Endothelial cell of umbilical vein (primary cell): ENCODE data around the gene ZBTB34. TPM values are rescaled to one million over a fixed set of nuclear protein-coding genes. Genes with fewer than 3 reads are reported as not detected.

Experiments used
- BruUV-seq: library from RNA; stranded (reverse); fragments of 400-500 nt; replicated peaks from 2 replicates; lab custom pipeline; 2021; lab: Mats Ljungman, UMichigan
- CTCF ChIA-PET: fragments of 300-600, 350-600 bp; sonication (Branson Sonifier 250); formaldehyde crosslinking; loops from one replicate; lab custom pipeline; 2021; ENCODE audit warnings: antibody characterized with exemption, inconsistent platforms; lab: Charles Lee
- POLR2A ChIA-PET: fragments of 300-600, 350-600 bp; sonication (Branson Sonifier 250); formaldehyde crosslinking; loops from one replicate; lab custom pipeline; 2021; ENCODE audit warnings: antibody characterized with exemption, inconsistent platforms; lab: Charles Lee
- DNase-seq: peaks from one replicate; pipeline ENCODE4 v3.0.0-alpha.2; 2011; ENCODE audit warnings: low read depth, low spot score
- FAIRE-seq: peaks from 2 replicates; lab custom pipeline; 2011; peaks lifted over from hg19 to GRCh38; lab: Jason Lieb, UNC
- H2AFZ ChIP-seq: 2 replicates; pipeline ENCODE4 v1.6.0; 2012; ENCODE audit warnings: low read depth, low read length, control low read depth, inconsistent platforms
- H3K27ac ChIP-seq: 2 replicates; pipeline ENCODE4 v1.5.1; 2011; ENCODE audit warnings: low read depth, mild to moderate bottlenecking, control low read depth, low read length, moderate library complexity; ENCODE audit not compliant: insufficient read depth
- H3K27me3 ChIP-seq, 2 experiments: 2 replicates each; pipeline versions ENCODE4 v1.6.0 to v1.6.1; 2011; ENCODE audit warnings: low read length in 2 of 2, mixed read lengths in 1 of 2; ENCODE audit not compliant: control insufficient read depth in 2 of 2, insufficient read depth in 2 of 2
- H3K36me3 ChIP-seq, 2 experiments: 2 replicates in 1 of 2; 3 replicates in 1 of 2; pipeline ENCODE4 v1.5.1; 2011; ENCODE audit warnings: low read length in 2 of 2, mild to moderate bottlenecking in 1 of 2, moderate library complexity in 1 of 2; ENCODE audit not compliant: control insufficient read depth in 2 of 2, insufficient read depth in 2 of 2; ENCODE audit errors: extremely low read depth in 1 of 2
- H3K4me1 ChIP-seq: 3 replicates; pipeline ENCODE4 v1.5.1; 2011; ENCODE audit warnings: mild to moderate bottlenecking, low read length; ENCODE audit not compliant: control insufficient read depth, insufficient read depth; ENCODE audit errors: extremely low read depth
- H3K4me2 ChIP-seq: 2 replicates; pipeline ENCODE4 v1.6.1; 2011; ENCODE audit warnings: low read length, control low read depth, mixed read lengths; ENCODE audit not compliant: insufficient read depth
- H3K4me3 ChIP-seq, 3 experiments: fragments of 200-600 bp in 1 of 3; sonication (generic), shearing (Covaris generic) in 1 of 3; replicated peaks in 1 of 3; 2 replicates each; pipeline ENCODE4 v1.5.1; 2011 to 2016; ENCODE audit warnings: control low read depth in 3 of 3, low read length in 3 of 3, mild to moderate bottlenecking in 2 of 3, inconsistent platforms in 1 of 3, low read depth in 1 of 3, moderate library complexity in 1 of 3; ENCODE audit not compliant: insufficient read depth in 1 of 3
- H3K79me2 ChIP-seq: 2 replicates; pipeline ENCODE4 v1.6.0; 2012; ENCODE audit warnings: low read length, inconsistent platforms; ENCODE audit not compliant: control insufficient read depth, insufficient read depth
- H3K9ac ChIP-seq: replicated peaks from 2 replicates; pipeline ENCODE3; 2011; ENCODE audit warnings: low read length, control low read depth; ENCODE audit not compliant: insufficient read depth; ENCODE audit errors: extremely low read depth
- H3K9me1 ChIP-seq: replicated peaks from 3 replicates; pipeline ENCODE4 v1.6.0; 2011; ENCODE audit warnings: mild to moderate bottlenecking, low read length; ENCODE audit not compliant: control insufficient read depth, insufficient read depth; ENCODE audit errors: extremely low read depth
- H3K9me3 ChIP-seq: replicated peaks from 2 replicates; pipeline ENCODE4 v1.5.1; 2012; ENCODE audit warnings: low read length, inconsistent platforms; ENCODE audit not compliant: control insufficient read depth, insufficient read depth
- H4K20me1 ChIP-seq: replicated peaks from 2 replicates; pipeline ENCODE3; 2011; ENCODE audit warnings: mild to moderate bottlenecking, low read length; ENCODE audit not compliant: control insufficient read depth, insufficient read depth; ENCODE audit errors: extremely low read depth
- CTCF ChIP-seq, 2 donors: IDR thresholded peaks; 1 replicate in 1 of 2; 2 replicates in 1 of 2; pipeline ENCODE4 v1.5.1; 2011; ENCODE audit warnings: low read length in 2 of 2, mild to moderate bottlenecking in 2 of 2, moderate library complexity in 2 of 2, control low read depth in 1 of 2, inconsistent platforms in 1 of 2, low read depth in 1 of 2; ENCODE audit not compliant: insufficient read depth in 1 of 2; ENCODE audit errors: extremely low read depth in 1 of 2
- FOS ChIP-seq: IDR thresholded peaks from 2 replicates; pipeline ENCODE4 v1.6.1; 2011; ENCODE audit warnings: mild to moderate bottlenecking, low read length, moderate library complexity, borderline replicate concordance; ENCODE audit not compliant: insufficient read depth
- JUN ChIP-seq: IDR thresholded peaks from 2 replicates; pipeline ENCODE4 v1.6.1; 2011; ENCODE audit warnings: borderline replicate concordance, low read depth; ENCODE audit not compliant: insufficient read length, insufficient read depth
- MAX ChIP-seq: IDR thresholded peaks from 2 replicates; pipeline ENCODE4 v1.6.1; 2011; ENCODE audit not compliant: insufficient read depth, insufficient read length
- MYC ChIP-seq: IDR thresholded peaks from one replicate; pipeline ENCODE4 v1.6.1; 2011; ENCODE audit warnings: mild to moderate bottlenecking, low read depth, low read length
- POLR2A ChIP-seq: IDR thresholded peaks from 2 replicates; pipeline ENCODE4 v1.6.1; 2012; ENCODE audit warnings: low read depth, mild to moderate bottlenecking, control low read depth, low read length
- POLR2AphosphoS5 ChIP-seq: IDR thresholded peaks from 2 replicates; pipeline ENCODE4 v1.6.1; 2012; ENCODE audit warnings: low read depth, mild to moderate bottlenecking, control low read depth, low read length, moderate library complexity; ENCODE audit not compliant: insufficient read depth
- dilution Hi-C: fragments of 300-500 bp; cut with MboI; formaldehyde crosslinking; loops from one replicate; pipeline ENCODE4 v1.15.0; 2019; ENCODE audit warnings: low sequenced_read_pairs; ENCODE audit not compliant: extremely low pct_ligation_motif_present
- intact Hi-C: fragments of 100-400 bp; cut with micrococcal nuclease; formaldehyde crosslinking; loops from one replicate; pipeline ENCODE4 v1.10.0; 2022
- polyA plus RNA-seq, 4 experiments: library from polyadenylated mRNA; depleted of rRNA in 3 of 4; stranded (reverse) in 3 of 4; unstranded in 1 of 4; fragments of >200 nt; gene quantifications; 2 replicates each; pipeline versions ENCODE4 v1.2.1 to v1.2.3, GENCODE V29; 2011 to 2012; ENCODE audit warnings: missing spikeins in 1 of 4
- total RNA-seq: library from RNA; stranded (reverse); gene quantifications from 2 replicates; pipeline ENCODE4 v1.2.3, GENCODE V29; 2021

The ZBTB34 gene
- total and polyA plus RNA-seq, 2 donors (not counting 3 experiments of a cell fraction or from before 2014, with no cell fraction given): 4.0 to 9.6 TPM

DNA sequence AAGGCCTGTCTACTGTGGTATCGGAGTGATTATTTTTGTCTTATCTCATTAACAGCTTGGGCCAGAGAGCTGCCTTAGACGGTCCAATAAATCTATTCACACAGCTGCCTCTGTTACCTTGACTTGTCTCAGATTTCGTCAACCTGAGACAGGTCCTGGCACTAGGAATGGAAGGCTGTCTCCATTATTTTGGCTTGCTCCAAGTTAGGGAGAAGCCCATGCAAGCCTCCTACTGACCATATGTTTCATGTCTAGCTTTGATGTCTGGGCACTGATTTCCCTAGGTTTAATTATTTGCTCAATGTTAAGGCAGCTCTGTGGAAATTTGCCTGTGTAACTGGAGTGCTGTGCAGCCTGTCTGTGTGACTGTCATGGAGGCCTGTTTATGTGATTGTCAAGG, 41.8 kb downstream of the ZBTB34 start:
- CTCF ChIA-PET: no interaction called here

GRCh38 chr9:126904586-126904985, 44.1 kb downstream of the ZBTB34 start:
- POLR2A ChIA-PET: no interaction called here
- no peak for TF ChIP-seq MAX
- no peak for TF ChIP-seq POLR2A
- no peak for TF ChIP-seq CTCF (IDR thresholded peaks at IDR 0.05; ENCODE audit: extremely low read depth in 1 of 2, insufficient read depth in 1 of 2, low read depth in 1 of 2, low read length in 2 of 2)
- no peak for TF ChIP-seq POLR2AphosphoS5
- TF ChIP-seq MYC: no peak
- TF ChIP-seq FOS: no peak
- Histone ChIP-seq H3K79me2 (no peaks in the 10 kb centered on the region), H3K4me3 (no peak overlapping the region), H3K27me3 (peaks cover 0 to 11% of the 10 kb centered on the region in 2 experiments), H3K36me3 (no peaks in the 10 kb centered on the region), H3K9me1 (no peaks in the 10 kb centered on the region), H3K4me2 (no peak overlapping the region), H3K9ac (no peak overlapping the region), H4K20me1 (no peaks in the 10 kb centered on the region), H3K4me1 (no peaks in the 10 kb centered on the region), H3K9me3 (no peaks in the 10 kb centered on the region), H2AFZ (no peak overlapping the region), H3K27ac (no peak overlapping the region)
- no TSS peak for BruUV-seq
- DNase-seq (no peak), FAIRE-seq (no peak)
- intact Hi-C loops (no loop called here), dilution Hi-C loops (no loop called here)
- CTCF ChIA-PET: interaction anchor here (0.6 to 0.9 kb wide), 2 partner anchors 10 to 702 kb away, joined by 3 to 4 read pairs; partner anchors contain the start of gene RALGPS1

More for the DNA sequence above, 41.8 kb downstream of the ZBTB34 start:
- Histone ChIP-seq H3K4me1 (no peaks in the 10 kb centered on the region), H2AFZ (no peak overlapping the region), H3K9me3 (no peaks in the 10 kb centered on the region), H3K27me3 (peaks cover 0 to 8% of the 10 kb centered on the region in 2 experiments), H4K20me1 (no peaks in the 10 kb centered on the region), H3K4me3 (no peak overlapping the region), H3K9me1 (no peaks in the 10 kb centered on the region), H3K4me2 (no peak overlapping the region), H3K9ac (no peak overlapping the region), H3K36me3 (no peaks in the 10 kb centered on the region), H3K79me2 (no peaks in the 10 kb centered on the region), H3K27ac (no peak overlapping the region)
- DNase-seq (no peak), FAIRE-seq (no peak)
- intact Hi-C loops: no loop called here
- no peak for TF ChIP-seq POLR2A
- no peak for TF ChIP-seq FOS
- TF ChIP-seq JUN: no peak
- no peak for TF ChIP-seq POLR2AphosphoS5
- TF ChIP-seq MYC: no peak
- no peak for TF ChIP-seq MAX
- POLR2A ChIA-PET: no interaction called here
- BruUV-seq: no TSS peak
- dilution Hi-C loops: no loop called here
